Panc1 (cell line): ENCODE data around the gene ADCY9.

Experiments used
- CTCF ChIP-seq: fragments of 450-650 bp; IDR thresholded peaks from 2 replicates; pipeline ENCODE4 v1.5.1; 2017; ENCODE audit warnings: mild to moderate bottlenecking
- POLR2AphosphoS5 ChIP-seq: IDR thresholded peaks from 2 replicates; pipeline ENCODE4 v1.6.1; 2012; ENCODE audit warnings: mild to moderate bottlenecking, low read depth, low read length, moderate library complexity

DNA sequence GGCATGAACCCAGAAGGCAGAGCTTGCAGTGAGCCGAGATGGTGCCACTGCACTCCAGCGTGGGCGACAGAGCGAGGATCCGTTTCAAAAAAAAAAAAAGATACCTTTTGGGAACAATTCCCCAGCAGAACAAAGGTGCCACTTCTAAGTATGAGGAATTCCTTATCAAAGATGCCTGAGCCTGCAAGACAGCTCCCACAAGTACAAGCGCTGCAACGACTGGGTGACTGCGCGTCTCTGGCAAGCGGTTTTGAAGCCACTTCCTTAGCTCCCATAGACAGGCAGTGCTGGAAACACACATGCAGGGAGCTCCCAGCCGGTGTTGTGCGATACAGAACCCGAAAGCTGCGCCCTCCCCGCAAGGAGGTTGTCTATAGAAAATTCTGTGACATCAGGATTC lies 60.5 kb downstream of the ADCY9 start:
- TF ChIP-seq CTCF (no peak), POLR2AphosphoS5 (no peak)
